ENCODE results near the gene HOXB6. TPM values are rescaled to one million over a fixed set of nuclear protein-coding genes. Genes with fewer than 3 reads are reported as not detected.

HOXB6 gene
- total RNA-seq, 1 donor from 2014 or later: 1.9 TPM

DNA sequence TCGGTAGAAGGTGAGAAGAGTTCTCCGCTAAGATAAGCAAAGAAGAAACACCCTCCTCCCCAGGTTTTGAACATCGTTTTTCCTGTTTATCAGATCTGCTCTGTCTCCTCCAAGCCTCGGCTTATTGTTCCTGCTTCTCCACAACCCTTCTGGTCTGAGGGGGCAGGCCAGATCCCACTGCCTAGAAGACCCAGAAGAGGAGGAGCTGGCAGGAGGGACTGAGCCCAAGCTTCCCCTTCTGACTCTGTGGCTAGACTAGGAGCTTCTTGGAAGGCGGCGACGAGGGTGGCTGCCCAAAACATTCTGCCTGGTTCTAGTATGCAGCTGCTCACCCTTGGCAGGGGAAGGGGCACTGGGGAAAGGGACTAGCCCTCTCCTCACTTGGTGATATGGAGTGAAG, 6.0 kb downstream of the HOXB6 start:
- Mint-ChIP-seq H3K27me3 (ENCODE audit: unreplicated experiment) (peaks cover 61% of the 10 kb centered on the region), H3K36me3 (ENCODE audit: low read depth, unreplicated experiment) (no peaks in the 10 kb centered on the region), H3K27ac (ENCODE audit: unreplicated experiment) (no peak overlapping the region), H3K4me1 (ENCODE audit: unreplicated experiment) (peaks cover 51% of the 10 kb centered on the region), H3K9me3 (ENCODE audit: unreplicated experiment) (no peaks in the 10 kb centered on the region), H3K4me3 (ENCODE audit: unreplicated experiment) (peak overlapping the region; percentile 89)
- TF ChIP-seq, protein P1, sequence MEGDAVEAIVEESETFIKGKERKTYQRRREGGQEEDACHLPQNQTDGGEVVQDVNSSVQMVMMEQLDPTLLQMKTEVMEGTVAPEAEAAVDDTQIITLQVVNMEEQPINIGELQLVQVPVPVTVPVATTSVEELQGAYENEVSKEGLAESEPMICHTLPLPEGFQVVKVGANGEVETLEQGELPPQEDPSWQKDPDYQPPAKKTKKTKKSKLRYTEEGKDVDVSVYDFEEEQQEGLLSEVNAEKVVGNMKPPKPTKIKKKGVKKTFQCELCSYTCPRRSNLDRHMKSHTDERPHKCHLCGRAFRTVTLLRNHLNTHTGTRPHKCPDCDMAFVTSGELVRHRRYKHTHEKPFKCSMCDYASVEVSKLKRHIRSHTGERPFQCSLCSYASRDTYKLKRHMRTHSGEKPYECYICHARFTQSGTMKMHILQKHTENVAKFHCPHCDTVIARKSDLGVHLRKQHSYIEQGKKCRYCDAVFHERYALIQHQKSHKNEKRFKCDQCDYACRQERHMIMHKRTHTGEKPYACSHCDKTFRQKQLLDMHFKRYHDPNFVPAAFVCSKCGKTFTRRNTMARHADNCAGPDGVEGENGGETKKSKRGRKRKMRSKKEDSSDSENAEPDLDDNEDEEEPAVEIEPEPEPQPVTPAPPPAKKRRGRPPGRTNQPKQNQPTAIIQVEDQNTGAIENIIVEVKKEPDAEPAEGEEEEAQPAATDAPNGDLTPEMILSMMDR (IDR thresholded peaks at IDR 0.05; ENCODE audit: unreplicated experiment): no peak
- no peak for DNase-seq (ENCODE audit: low spot score)

DNA sequence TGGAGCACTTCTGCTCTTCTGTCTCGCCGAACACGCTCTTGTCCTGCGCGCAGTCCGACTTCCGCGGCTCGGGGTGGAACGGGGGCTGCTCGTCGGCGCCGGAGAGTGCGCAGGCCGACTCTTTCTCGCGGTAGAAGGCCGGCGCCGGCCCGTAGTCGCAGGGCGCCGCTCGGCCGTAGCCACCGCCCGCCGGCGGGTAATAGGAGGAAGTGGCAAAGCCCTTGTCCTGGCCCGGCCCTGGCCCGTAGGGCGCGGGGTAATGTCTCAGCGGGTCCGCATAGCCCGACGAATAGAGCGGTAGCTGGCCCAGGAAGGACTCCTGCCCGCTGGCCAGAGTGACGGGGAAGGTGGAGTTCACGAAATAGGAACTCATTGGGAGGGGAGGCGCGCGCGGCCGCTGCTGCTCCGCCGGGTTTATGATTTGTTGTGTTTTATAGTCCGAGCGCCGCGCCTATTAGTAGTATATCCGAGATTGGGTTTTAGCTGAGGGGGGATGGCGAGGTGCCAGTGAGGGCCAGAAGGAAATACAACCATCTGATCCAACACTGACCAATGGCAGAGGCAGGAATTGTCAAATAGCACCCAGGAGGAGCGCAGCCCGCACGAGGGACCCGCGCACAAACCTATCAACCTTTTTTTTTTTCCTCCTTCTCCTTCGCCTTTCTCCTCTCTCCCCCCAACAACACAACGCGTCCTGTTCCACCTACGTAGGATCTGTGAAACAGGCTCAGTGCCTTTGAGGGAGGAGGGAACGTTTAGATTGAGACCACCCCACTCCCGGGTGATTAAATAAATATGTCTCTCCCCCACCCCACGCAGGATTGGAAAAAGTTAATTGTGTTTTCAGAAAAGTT, 6.8 kb downstream of the HOXB6 start:
- H3K4me3 Mint-ChIP-seq (ENCODE audit: unreplicated experiment): peak overlapping the region; percentile 89
- no peak overlapping the region for H3K27ac Mint-ChIP-seq (ENCODE audit: unreplicated experiment)
- H3K36me3 Mint-ChIP-seq (ENCODE audit: low read depth, unreplicated experiment): no peaks in the 10 kb centered on the region
- peaks cover 46% of the 10 kb centered on the region for H3K4me1 Mint-ChIP-seq (ENCODE audit: unreplicated experiment)
- DNase-seq (ENCODE audit: low spot score): no peak
- TF ChIP-seq, protein P1 (IDR thresholded peaks at IDR 0.05; ENCODE audit: unreplicated experiment): no peak
- peaks cover 56% of the 10 kb centered on the region for H3K27me3 Mint-ChIP-seq (ENCODE audit: unreplicated experiment)
- no peaks in the 10 kb centered on the region for H3K9me3 Mint-ChIP-seq (ENCODE audit: unreplicated experiment)

GRCh38 chr17:48597528-48597777, 7.3 kb downstream of the HOXB6 start:
- no peaks in the 10 kb centered on the region for H3K36me3 Mint-ChIP-seq (ENCODE audit: low read depth, unreplicated experiment)
- H3K27ac Mint-ChIP-seq (ENCODE audit: unreplicated experiment): no peak overlapping the region
- H3K4me1 Mint-ChIP-seq (ENCODE audit: unreplicated experiment): peaks cover 51% of the 10 kb centered on the region
- no peaks in the 10 kb centered on the region for H3K9me3 Mint-ChIP-seq (ENCODE audit: unreplicated experiment)
- peaks cover 57% of the 10 kb centered on the region for H3K27me3 Mint-ChIP-seq (ENCODE audit: unreplicated experiment)
- no peak for DNase-seq (ENCODE audit: low spot score)
- H3K4me3 Mint-ChIP-seq (ENCODE audit: unreplicated experiment): peak overlapping the region; percentile 89
- TF ChIP-seq, protein P1 (IDR thresholded peaks at IDR 0.05; ENCODE audit: unreplicated experiment): no peak

GRCh38 chr17:48596735-48597527, 7.9 kb downstream of the HOXB6 start:
- TF ChIP-seq, protein P1 (IDR thresholded peaks at IDR 0.05; ENCODE audit: unreplicated experiment): no peak
- peak overlapping the region; percentile 89 for H3K4me3 Mint-ChIP-seq (ENCODE audit: unreplicated experiment)
- H3K27ac Mint-ChIP-seq (ENCODE audit: unreplicated experiment): peak overlapping the region; percentile 24
- DNase-seq (ENCODE audit: low spot score): no peak
- H3K4me1 Mint-ChIP-seq (ENCODE audit: unreplicated experiment): peaks cover 51% of the 10 kb centered on the region
- no peaks in the 10 kb centered on the region for H3K9me3 Mint-ChIP-seq (ENCODE audit: unreplicated experiment)
- H3K36me3 Mint-ChIP-seq (ENCODE audit: low read depth, unreplicated experiment): no peaks in the 10 kb centered on the region
- H3K27me3 Mint-ChIP-seq (ENCODE audit: unreplicated experiment): peaks cover 57% of the 10 kb centered on the region

All from endothelial cell (in vitro differentiated cells).